Pancreas (tissue), 10 donors: Measurements from ENCODE around the gene NTHL1. TPM values are rescaled to one million over a fixed set of nuclear protein-coding genes. Genes with fewer than 3 reads are reported as not detected.
A peak's percentile ranks its signal among the peaks of the same experiment; 100 is the strongest.

Source experiments
- ATAC-seq, 4 donors: fragments of 200-7000 bp; cut with Tn5 transposase; one replicate each; pipeline versions ENCODE4 v1.8.0 to v1.9.1; 2020; ENCODE audit warnings: mild to moderate bottlenecking in 4 of 4, moderate library complexity in 4 of 4
- DNase-seq, 6 donors: peaks; one replicate each; pipeline ENCODE4 v3.0.0-alpha.2; 2020
- FAIRE-seq: peaks from 2 replicates; lab custom pipeline; 2012; peaks lifted over from hg19 to GRCh38; lab: Jason Lieb, UNC
- H3K27ac ChIP-seq, 4 donors: fragments of 200-600 bp; sonication (generic); 1 replicate in 3 of 4; 2 replicates in 1 of 4; pipeline versions ENCODE4 v1.5.0 to v1.8.0; 2020
- H3K27me3 ChIP-seq, 4 donors: fragments of 200-600 bp; one replicate each; pipeline ENCODE4 v1.8.0; 2021
- H3K36me3 ChIP-seq, 3 donors: fragments of 200-600 bp; sonication (generic) in 1 of 3; one replicate each; pipeline versions ENCODE4 v1.5.0 to v1.8.0; 2020 to 2021
- H3K4me1 ChIP-seq, 3 donors: fragments of 200-600 bp; one replicate each; pipeline ENCODE4 v1.8.0; 2021
- H3K4me3 ChIP-seq, 4 donors: fragments of 200-600 bp; sonication (generic) in 2 of 4; one replicate each; pipeline versions ENCODE4 v1.5.0 to v1.8.0; 2020 to 2021
- H3K9me3 ChIP-seq, 4 donors: fragments of 200-600 bp; one replicate each; pipeline ENCODE4 v1.8.0; 2021
- CTCF ChIP-seq, 4 donors: fragments of 200-600 bp; sonication (generic) in 3 of 4; IDR thresholded peaks; one replicate each; pipeline versions ENCODE4 v1.5.0 to v1.8.0; 2021; ENCODE audit warnings: antibody characterized with exemption in 4 of 4
- WGBS, 2 donors: extraction: QIAGEN DNeasy Blood & Tissue Kit; methylation state at CpG; one replicate each; pipeline ENCODE4 v1.1.7; 2013; 5-methylcytosine and 5-hydroxymethylcytosine counted together
- intact Hi-C, 3 donors: fragments of 100-400 bp; cut with DNase I; formaldehyde crosslinking; loops; one replicate each; pipeline versions ENCODE4 v1.11.1 to v1.14.2; 2022
- polyA plus RNA-seq, 2 donors: library from polyadenylated mRNA; stranded (reverse); fragments of 200-250 nt; gene quantifications; one replicate each; pipeline ENCODE4 v1.2.3, GENCODE V29; 2013
- total RNA-seq, 6 donors: library from RNA; stranded (reverse); fragmentation: NEBNext Ultra II Directional in 4 of 6; extraction: Animal tissue kit (Norgen Biotek cat#: 25700) in 4 of 6; gene quantifications; one replicate each; pipeline versions ENCODE4 v1.2.1 to v1.2.4, GENCODE V29; 2021 to 2023
- donor health status: healthy with polysubstance abuse.
- donor health status: DM: no; HTN: no; CAD: no; lungs with moderate emphysema.
- donor health status: DM: no; HTN: no; CAD: no.
- donor health status: control.
- donor health status: control.
- donor health status: Bipolar disorder and iron deficiency.
- donor health status: DM: yes; HTN: yes; CAD: no.
- donor health status: DM: no; HTN: no; CAD: no.
- donor health status: DM: no; HTN: no; CAD: no.
- donor health status: DM: yes; HTN: yes; CAD: no.

NTHL1 gene
- total RNA-seq (10 to 100 TPM in 1 of 6 donors, 1 to 10 TPM in 5; 5.2 to 10.4 (median 8.4) TPM), polyA plus RNA-seq (10 to 100 TPM; 22.1 to 22.8 TPM)

GRCh38 chr16:2047330-2048115 lies at the start of gene NTHL1, which contains the start of gene TSC2:
Gene NTHL1 (minus strand): TSS chr16:2047834. CDS start chr16:2047823, 11 bp downstream.
Gene TSC2 (plus strand): TSS chr16:2047985. CDS start chr16:2048616, 631 bp downstream.
- Histone ChIP-seq H3K36me3 (no peaks in the 10 kb centered on the region), H3K27ac (peak within 1 kb of the TSS; percentile 18 to 61 (median 52)), H3K27me3 (no peaks in the 10 kb centered on the region), H3K4me3 (peak within 1 kb of the TSS; percentile 90 to 96 (median 94)), H3K9me3 (no peaks in the 10 kb centered on the region), H3K4me1 (peaks cover 0 to 13% (median 10%) of the 10 kb centered on the region in 3 donors)
- peak in 3 of 4 donors; percentile 18 to 32 (median 29) for TF ChIP-seq CTCF (IDR thresholded peaks at IDR 0.05)
- ATAC-seq (peak; percentile 97 to 99 (median 99)), FAIRE-seq (no peak), DNase-seq (peak; percentile 92 to 99 (median 96))
- 0 to 1% methylated on average over 68 to 81 of the region's 81 CpGs for WGBS, 2 donors
- intact Hi-C loops, result no loop called here

DNA sequence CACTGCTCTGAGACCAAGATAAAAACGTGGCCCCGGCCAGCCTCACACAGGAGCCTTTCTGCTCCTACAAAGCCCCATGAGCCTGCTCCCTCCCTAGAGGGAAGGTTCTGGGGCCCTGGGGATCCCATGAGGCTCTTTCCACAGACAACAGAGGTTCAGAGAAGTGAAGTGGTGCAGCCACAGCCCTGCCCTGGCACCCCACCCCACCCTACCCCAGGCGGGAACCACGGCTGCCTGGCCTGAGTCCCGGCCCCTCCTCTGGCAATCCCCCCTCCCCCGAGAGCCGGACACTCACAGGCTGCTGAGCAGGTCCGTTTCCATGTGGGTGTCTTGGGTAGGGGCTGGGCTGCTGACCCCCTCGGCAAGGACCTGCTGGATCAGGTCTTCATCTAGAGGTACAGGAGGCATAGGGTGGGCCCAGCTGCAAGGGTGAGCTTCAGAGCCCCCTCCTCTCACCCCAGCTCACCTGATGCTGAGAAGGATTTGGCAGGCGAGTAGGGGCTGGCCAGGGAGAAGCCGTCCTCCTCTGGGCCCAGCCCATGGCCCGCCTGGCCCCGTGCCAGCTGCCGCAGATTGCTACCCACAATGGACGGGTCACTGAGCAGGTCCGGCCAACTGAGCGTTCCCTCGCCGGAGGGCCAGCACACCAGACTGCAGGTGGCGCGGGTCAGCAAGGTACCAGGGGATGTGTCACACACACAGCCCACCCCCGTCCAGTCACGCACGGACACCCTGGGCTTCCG lies 49.4 kb upstream of the NTHL1 start:
- WGBS, 2 donors, result 82 to 84% methylated on average over 19 to 25 of the region's 25 CpGs
- no peak for TF ChIP-seq CTCF (IDR thresholded peaks at IDR 0.05)

GRCh38 chr16:2095918-2096582 lies 48.4 kb upstream of the NTHL1 start:
- FAIRE-seq (no peak), ATAC-seq (peak in 1 of 4 donors; percentile 1)
- 96 to 97% methylated on average over 23 of the region's 23 CpGs for WGBS, 2 donors

More for the DNA sequence above, 49.4 kb upstream of the NTHL1 start:
- ATAC-seq (peak in 1 of 4 donors; percentile 22), FAIRE-seq (no peak), DNase-seq (no peak)
- Histone ChIP-seq H3K27me3 (no peaks in the 10 kb centered on the region), H3K27ac (no peak overlapping the region), H3K4me1 (no peaks in the 10 kb centered on the region), H3K9me3 (no peaks in the 10 kb centered on the region), H3K36me3 (peaks cover 0 to 24% (median 6%) of the 10 kb centered on the region in 3 donors), H3K4me3 (no peak overlapping the region)
- intact Hi-C loops, result no loop called here

More at GRCh38 chr16:2095918-2096582, 48.4 kb upstream of the NTHL1 start:
- H3K4me1 ChIP-seq, result peaks cover 0 to 4% (median 0%) of the 10 kb centered on the region in 3 donors
- DNase-seq, result no peak
- no peaks in the 10 kb centered on the region for H3K27me3 ChIP-seq
- no peaks in the 10 kb centered on the region for H3K9me3 ChIP-seq
- H3K4me3 ChIP-seq, result no peak overlapping the region
- H3K27ac ChIP-seq, result no peak overlapping the region
- peaks cover 0 to 24% (median 6%) of the 10 kb centered on the region in 3 donors for H3K36me3 ChIP-seq
- TF ChIP-seq CTCF (IDR thresholded peaks at IDR 0.05), result no peak
- intact Hi-C loops, result no loop called here
